GM23338 (cell line): ENCODE results near the gene IL22. TPM values are rescaled to one million over a fixed set of nuclear protein-coding genes. Genes with fewer than 3 reads are reported as not detected.

Experiments
- ATAC-seq: fragments of 200-7000 bp; cut with Tn5 transposase; 3 replicates; pipeline ENCODE4 v1.9.1; 2020
- DNase-seq: peaks from one replicate; pipeline ENCODE4 v3.0.0-alpha.2; 2015; ENCODE audit warnings: low spot score
- H2AFZ ChIP-seq: fragments of 200-600 bp; sonication (generic); 2 replicates; pipeline ENCODE4 v1.8.0; 2016; ENCODE audit warnings: antibody characterized with exemption, mild to moderate bottlenecking, moderate library complexity
- H3F3A ChIP-seq: fragments of 200-600 bp; sonication (generic); replicated peaks from 2 replicates; pipeline ENCODE4 v1.8.0; 2017; ENCODE audit warnings: antibody characterized with exemption, mixed run types, low read depth
- H3K27ac ChIP-seq: fragments of 200-600 bp; sonication (generic); 2 replicates; pipeline ENCODE4 v1.6.1; 2016; ENCODE audit warnings: low read depth
- H3K27me3 ChIP-seq: fragments of 200-600 bp; sonication (generic); 2 replicates; pipeline ENCODE4 v1.8.0; 2016; ENCODE audit warnings: mild to moderate bottlenecking, mixed run types, moderate library complexity; ENCODE audit not compliant: insufficient read depth
- H3K36me3 ChIP-seq: fragments of 200-600 bp; sonication (generic); 2 replicates; pipeline ENCODE4 v1.8.0; 2016; ENCODE audit warnings: mild to moderate bottlenecking; ENCODE audit not compliant: insufficient read depth
- H3K4me1 ChIP-seq: fragments of 200-600 bp; sonication (generic); 2 replicates; pipeline ENCODE4 v1.8.0; 2016; ENCODE audit warnings: mild to moderate bottlenecking, moderate library complexity; ENCODE audit not compliant: insufficient read depth
- H3K4me2 ChIP-seq: fragments of 200-600 bp; sonication (generic); 2 replicates; pipeline ENCODE4 v1.7.1; 2017; ENCODE audit warnings: mixed run types
- H3K4me3 ChIP-seq: fragments of 200-600 bp; sonication (generic); 2 replicates; pipeline ENCODE4 v1.6.1; 2016; ENCODE audit warnings: mixed run types
- H3K79me2 ChIP-seq: fragments of 200-600 bp; sonication (generic); replicated peaks from 2 replicates; pipeline ENCODE4 v1.8.0; 2017; ENCODE audit warnings: mild to moderate bottlenecking; ENCODE audit not compliant: insufficient read depth
- H3K9me2 ChIP-seq: fragments of 200-600 bp; sonication (generic); 2 replicates; pipeline ENCODE4 v1.8.0; 2017; ENCODE audit not compliant: insufficient read depth
- H4K20me1 ChIP-seq: fragments of 200-600 bp; sonication (generic); replicated peaks from 2 replicates; pipeline ENCODE4 v1.8.0; 2017; ENCODE audit warnings: mild to moderate bottlenecking; ENCODE audit not compliant: insufficient read depth
- H3K27ac Mint-ChIP-seq: 2 replicates; pipeline ENCODE4 v1.8.0; 2020; ENCODE audit warnings: inconsistent platforms, mild to moderate bottlenecking, moderate library complexity, mixed read lengths
- H3K27me3 Mint-ChIP-seq: 3 replicates; pipeline ENCODE4 v1.8.0; 2022; ENCODE audit warnings: low read depth, mild to moderate bottlenecking, moderate library complexity, mixed read lengths, inconsistent platforms; ENCODE audit not compliant: insufficient read depth, poor library complexity
- H3K36me3 Mint-ChIP-seq: 3 replicates; pipeline ENCODE4 v1.8.0; 2021; ENCODE audit warnings: low read depth, mild to moderate bottlenecking, inconsistent platforms, moderate library complexity, mixed read lengths
- H3K4me1 Mint-ChIP-seq: 3 replicates; pipeline ENCODE4 v1.8.0; 2020; ENCODE audit warnings: mild to moderate bottlenecking, inconsistent platforms, mixed read lengths
- H3K4me3 Mint-ChIP-seq: 3 replicates; pipeline ENCODE4 v1.8.0; 2021; ENCODE audit warnings: moderate library complexity, mild to moderate bottlenecking, inconsistent platforms, mixed read lengths
- H3K9me3 Mint-ChIP-seq: 3 replicates; pipeline ENCODE4 v1.8.0; 2020; ENCODE audit warnings: moderate library complexity, mild to moderate bottlenecking, inconsistent platforms, mixed read lengths
- CREB1 ChIP-seq: fragments of 250-450 bp; sonication (Bioruptor Pico); IDR thresholded peaks from 2 replicates; pipeline ENCODE4 v1.5.0; 2020; ENCODE audit warnings: low read depth, mild to moderate bottlenecking, moderate library complexity
- EZH2 ChIP-seq: fragments of 200-600 bp; sonication (generic); IDR thresholded peaks from one replicate; pipeline ENCODE4 v1.8.0; 2017; ENCODE audit warnings: antibody characterized with exemption, mild to moderate bottlenecking, low read depth; ENCODE audit not compliant: unreplicated experiment
- EZH2phosphoT487 ChIP-seq: fragments of 200-600 bp; sonication (generic); IDR thresholded peaks from one replicate; pipeline ENCODE4 v1.8.1; 2018; ENCODE audit warnings: antibody characterized with exemption; ENCODE audit not compliant: unreplicated experiment
- JUNB ChIP-seq: IDR thresholded peaks from one replicate; pipeline ENCODE4 v1.6.1; 2016; ENCODE audit warnings: antibody characterized with exemption; ENCODE audit not compliant: unreplicated experiment
- STAT1 ChIP-seq: IDR thresholded peaks from one replicate; pipeline ENCODE4 v1.6.1; 2016; ENCODE audit warnings: antibody characterized with exemption; ENCODE audit not compliant: unreplicated experiment
- ZNF331 ChIP-seq: fragments of 250-450 bp; sonication (Bioruptor Pico); IDR thresholded peaks from 2 replicates; pipeline ENCODE4 v1.5.0; 2020; ENCODE audit warnings: low read depth, mild to moderate bottlenecking, moderate library complexity
- polyA plus RNA-seq: library from polyadenylated mRNA; unstranded; fragments of >200 nt; fragmentation: Nextera tagmentation; extraction: Ambion mirVana; gene quantifications from 2 replicates; pipeline ENCODE4 v1.2.1, GENCODE V29; 2016
- total RNA-seq: library from RNA; depleted of rRNA; stranded (reverse); fragments of >200 nt; shearing (Covaris generic); gene quantifications from 2 replicates; pipeline ENCODE4 v1.2.3, GENCODE V29; 2014
- TF ChIP-seq, protein P1 (sequence below): IDR thresholded peaks from one replicate; pipeline ENCODE4 v1.6.1; 2018; ENCODE audit warnings: antibody characterized with exemption; ENCODE audit not compliant: unreplicated experiment
- TF ChIP-seq, protein P2 (sequence below): fragments of 250-450 bp; sonication (Bioruptor Pico); IDR thresholded peaks from 2 replicates; pipeline ENCODE4 v1.5.0; 2020; ENCODE audit warnings: mild to moderate bottlenecking, moderate library complexity
- TF ChIP-seq, protein P3 (sequence below), 2 experiments: fragments of 200-600 bp in 1 of 2; sonication (generic) in 1 of 2; conservative IDR thresholded peaks; 2 replicates each; pipeline versions ENCODE4 v1.5.1 to v1.6.1; 2016 to 2017; ENCODE audit warnings: antibody characterized with exemption in 2 of 2, low read depth in 2 of 2, mild to moderate bottlenecking in 2 of 2, moderate library complexity in 1 of 2

Gene IL22
- total and polyA plus RNA-seq, 2 experiments from 2014 or later = not detected

DNA sequence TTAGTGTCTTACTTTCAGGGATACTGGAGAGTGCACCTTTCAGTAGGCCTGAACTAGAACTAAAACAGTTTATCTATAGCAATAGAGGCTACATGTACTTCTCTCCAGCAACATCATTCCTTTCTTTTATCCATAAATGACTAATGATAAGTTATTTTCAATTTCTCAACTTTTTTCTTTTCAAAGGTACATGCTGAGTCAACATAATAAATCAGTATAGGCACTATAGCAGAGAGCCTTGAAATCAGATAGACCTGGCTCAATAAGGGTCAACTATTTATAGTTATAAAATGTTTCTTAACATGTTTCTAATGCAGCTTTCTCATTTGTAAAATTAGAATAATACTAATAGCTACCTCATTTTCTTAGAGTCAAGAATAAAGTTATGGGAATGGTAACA is 5.6 kb downstream of the IL22 start (continued):
- TF ChIP-seq EZH2 = no peak
- TF ChIP-seq ZNF331 (CRISPR knock-in tag) = no peak
- TF ChIP-seq STAT1 = no peak
- TF ChIP-seq EZH2phosphoT487 = no peak
- TF ChIP-seq, protein P1, sequence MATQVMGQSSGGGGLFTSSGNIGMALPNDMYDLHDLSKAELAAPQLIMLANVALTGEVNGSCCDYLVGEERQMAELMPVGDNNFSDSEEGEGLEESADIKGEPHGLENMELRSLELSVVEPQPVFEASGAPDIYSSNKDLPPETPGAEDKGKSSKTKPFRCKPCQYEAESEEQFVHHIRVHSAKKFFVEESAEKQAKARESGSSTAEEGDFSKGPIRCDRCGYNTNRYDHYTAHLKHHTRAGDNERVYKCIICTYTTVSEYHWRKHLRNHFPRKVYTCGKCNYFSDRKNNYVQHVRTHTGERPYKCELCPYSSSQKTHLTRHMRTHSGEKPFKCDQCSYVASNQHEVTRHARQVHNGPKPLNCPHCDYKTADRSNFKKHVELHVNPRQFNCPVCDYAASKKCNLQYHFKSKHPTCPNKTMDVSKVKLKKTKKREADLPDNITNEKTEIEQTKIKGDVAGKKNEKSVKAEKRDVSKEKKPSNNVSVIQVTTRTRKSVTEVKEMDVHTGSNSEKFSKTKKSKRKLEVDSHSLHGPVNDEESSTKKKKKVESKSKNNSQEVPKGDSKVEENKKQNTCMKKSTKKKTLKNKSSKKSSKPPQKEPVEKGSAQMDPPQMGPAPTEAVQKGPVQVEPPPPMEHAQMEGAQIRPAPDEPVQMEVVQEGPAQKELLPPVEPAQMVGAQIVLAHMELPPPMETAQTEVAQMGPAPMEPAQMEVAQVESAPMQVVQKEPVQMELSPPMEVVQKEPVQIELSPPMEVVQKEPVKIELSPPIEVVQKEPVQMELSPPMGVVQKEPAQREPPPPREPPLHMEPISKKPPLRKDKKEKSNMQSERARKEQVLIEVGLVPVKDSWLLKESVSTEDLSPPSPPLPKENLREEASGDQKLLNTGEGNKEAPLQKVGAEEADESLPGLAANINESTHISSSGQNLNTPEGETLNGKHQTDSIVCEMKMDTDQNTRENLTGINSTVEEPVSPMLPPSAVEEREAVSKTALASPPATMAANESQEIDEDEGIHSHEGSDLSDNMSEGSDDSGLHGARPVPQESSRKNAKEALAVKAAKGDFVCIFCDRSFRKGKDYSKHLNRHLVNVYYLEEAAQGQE = no peak
- TF ChIP-seq JUNB = no peak

DNA sequence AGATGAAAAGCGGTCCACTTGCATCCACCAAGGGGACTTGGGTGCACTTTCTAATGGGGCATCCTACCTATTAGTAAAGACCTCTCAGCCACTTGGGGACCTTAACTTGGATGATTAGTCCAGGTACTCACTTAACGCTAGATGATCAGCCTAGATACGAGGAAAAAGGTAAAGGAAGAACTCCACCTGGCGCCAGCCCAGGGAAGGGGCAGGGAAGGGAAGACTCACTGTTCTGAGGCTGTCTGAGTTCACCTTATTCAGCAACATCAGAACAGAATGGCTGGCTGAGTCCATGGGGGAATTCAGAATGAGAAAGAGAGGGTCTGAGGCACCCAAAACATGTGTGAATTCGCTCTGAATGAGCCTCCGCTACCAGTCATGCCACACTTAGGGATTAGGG is 7.1 kb downstream of the IL22 start:
- Mint-ChIP-seq H3K27me3 (no peaks in the 10 kb centered on the region), H3K4me3 (no peak overlapping the region), H3K4me1 (peaks cover 4% of the 10 kb centered on the region; the same call in 1 of the 3 replicates), H3K36me3 (peaks cover 5% of the 10 kb centered on the region; the same call in 2 of the 3 replicates), H3K27ac (no peak overlapping the region), H3K9me3 (peaks cover 16% of the 10 kb centered on the region)
- DNase-seq (no peak), ATAC-seq (peak; percentile 55)
- Histone ChIP-seq H3F3A (no peaks in the 10 kb centered on the region), H3K4me3 (no peak overlapping the region), H3K4me2 (no peak overlapping the region), H3K36me3 (no peaks in the 10 kb centered on the region), H3K79me2 (no peaks in the 10 kb centered on the region), H2AFZ (no peak overlapping the region; the same call in 1 of the 2 replicates), H3K27me3 (no peaks in the 10 kb centered on the region), H4K20me1 (no peaks in the 10 kb centered on the region), H3K9me2 (peaks cover 13% of the 10 kb centered on the region; the same call in 1 of the 2 replicates), H3K27ac (no peak overlapping the region), H3K4me1 (no peaks in the 10 kb centered on the region)
- TF ChIP-seq, protein P2, sequence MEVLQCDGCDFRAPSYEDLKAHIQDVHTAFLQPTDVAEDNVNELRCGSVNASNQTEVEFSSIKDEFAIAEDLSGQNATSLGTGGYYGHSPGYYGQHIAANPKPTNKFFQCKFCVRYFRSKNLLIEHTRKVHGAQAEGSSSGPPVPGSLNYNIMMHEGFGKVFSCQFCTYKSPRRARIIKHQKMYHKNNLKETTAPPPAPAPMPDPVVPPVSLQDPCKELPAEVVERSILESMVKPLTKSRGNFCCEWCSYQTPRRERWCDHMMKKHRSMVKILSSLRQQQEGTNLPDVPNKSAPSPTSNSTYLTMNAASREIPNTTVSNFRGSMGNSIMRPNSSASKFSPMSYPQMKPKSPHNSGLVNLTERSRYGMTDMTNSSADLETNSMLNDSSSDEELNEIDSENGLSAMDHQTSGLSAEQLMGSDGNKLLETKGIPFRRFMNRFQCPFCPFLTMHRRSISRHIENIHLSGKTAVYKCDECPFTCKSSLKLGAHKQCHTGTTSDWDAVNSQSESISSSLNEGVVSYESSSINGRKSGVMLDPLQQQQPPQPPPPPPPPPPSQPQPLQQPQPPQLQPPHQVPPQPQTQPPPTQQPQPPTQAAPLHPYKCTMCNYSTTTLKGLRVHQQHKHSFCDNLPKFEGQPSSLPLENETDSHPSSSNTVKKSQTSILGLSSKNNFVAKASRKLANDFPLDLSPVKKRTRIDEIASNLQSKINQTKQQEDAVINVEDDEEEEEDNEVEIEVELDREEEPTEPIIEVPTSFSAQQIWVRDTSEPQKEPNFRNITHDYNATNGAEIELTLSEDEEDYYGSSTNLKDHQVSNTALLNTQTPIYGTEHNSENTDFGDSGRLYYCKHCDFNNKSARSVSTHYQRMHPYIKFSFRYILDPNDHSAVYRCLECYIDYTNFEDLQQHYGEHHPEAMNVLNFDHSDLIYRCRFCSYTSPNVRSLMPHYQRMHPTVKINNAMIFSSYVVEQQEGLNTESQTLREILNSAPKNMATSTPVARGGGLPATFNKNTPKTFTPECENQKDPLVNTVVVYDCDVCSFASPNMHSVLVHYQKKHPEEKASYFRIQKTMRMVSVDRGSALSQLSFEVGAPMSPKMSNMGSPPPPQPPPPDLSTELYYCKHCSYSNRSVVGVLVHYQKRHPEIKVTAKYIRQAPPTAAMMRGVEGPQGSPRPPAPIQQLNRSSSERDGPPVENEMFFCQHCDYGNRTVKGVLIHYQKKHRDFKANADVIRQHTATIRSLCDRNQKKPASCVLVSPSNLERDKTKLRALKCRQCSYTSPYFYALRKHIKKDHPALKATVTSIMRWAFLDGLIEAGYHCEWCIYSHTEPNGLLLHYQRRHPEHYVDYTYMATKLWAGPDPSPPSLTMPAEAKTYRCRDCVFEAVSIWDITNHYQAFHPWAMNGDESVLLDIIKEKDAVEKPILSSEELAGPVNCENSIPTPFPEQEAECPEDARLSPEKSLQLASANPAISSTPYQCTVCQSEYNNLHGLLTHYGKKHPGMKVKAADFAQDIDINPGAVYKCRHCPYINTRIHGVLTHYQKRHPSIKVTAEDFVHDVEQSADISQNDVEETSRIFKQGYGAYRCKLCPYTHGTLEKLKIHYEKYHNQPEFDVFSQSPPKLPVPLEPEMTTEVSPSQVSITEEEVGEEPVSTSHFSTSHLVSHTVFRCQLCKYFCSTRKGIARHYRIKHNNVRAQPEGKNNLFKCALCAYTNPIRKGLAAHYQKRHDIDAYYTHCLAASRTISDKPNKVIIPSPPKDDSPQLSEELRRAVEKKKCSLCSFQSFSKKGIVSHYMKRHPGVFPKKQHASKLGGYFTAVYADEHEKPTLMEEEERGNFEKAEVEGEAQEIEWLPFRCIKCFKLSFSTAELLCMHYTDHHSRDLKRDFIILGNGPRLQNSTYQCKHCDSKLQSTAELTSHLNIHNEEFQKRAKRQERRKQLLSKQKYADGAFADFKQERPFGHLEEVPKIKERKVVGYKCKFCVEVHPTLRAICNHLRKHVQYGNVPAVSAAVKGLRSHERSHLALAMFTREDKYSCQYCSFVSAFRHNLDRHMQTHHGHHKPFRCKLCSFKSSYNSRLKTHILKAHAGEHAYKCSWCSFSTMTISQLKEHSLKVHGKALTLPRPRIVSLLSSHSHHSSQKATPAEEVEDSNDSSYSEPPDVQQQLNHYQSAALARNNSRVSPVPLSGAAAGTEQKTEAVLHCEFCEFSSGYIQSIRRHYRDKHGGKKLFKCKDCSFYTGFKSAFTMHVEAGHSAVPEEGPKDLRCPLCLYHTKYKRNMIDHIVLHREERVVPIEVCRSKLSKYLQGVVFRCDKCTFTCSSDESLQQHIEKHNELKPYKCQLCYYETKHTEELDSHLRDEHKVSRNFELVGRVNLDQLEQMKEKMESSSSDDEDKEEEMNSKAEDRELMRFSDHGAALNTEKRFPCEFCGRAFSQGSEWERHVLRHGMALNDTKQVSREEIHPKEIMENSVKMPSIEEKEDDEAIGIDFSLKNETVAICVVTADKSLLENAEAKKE (CRISPR knock-in tag) = no peak
- TF ChIP-seq, protein P3, sequence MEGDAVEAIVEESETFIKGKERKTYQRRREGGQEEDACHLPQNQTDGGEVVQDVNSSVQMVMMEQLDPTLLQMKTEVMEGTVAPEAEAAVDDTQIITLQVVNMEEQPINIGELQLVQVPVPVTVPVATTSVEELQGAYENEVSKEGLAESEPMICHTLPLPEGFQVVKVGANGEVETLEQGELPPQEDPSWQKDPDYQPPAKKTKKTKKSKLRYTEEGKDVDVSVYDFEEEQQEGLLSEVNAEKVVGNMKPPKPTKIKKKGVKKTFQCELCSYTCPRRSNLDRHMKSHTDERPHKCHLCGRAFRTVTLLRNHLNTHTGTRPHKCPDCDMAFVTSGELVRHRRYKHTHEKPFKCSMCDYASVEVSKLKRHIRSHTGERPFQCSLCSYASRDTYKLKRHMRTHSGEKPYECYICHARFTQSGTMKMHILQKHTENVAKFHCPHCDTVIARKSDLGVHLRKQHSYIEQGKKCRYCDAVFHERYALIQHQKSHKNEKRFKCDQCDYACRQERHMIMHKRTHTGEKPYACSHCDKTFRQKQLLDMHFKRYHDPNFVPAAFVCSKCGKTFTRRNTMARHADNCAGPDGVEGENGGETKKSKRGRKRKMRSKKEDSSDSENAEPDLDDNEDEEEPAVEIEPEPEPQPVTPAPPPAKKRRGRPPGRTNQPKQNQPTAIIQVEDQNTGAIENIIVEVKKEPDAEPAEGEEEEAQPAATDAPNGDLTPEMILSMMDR (conservative IDR thresholded peaks at IDR 0.05; ENCODE audit: low read depth in 2 of 2) = peak in 1 of 2 experiments; percentile 13; a peak in 1 of 4 replicates
- TF ChIP-seq, protein P1 = no peak
- TF ChIP-seq CREB1 (CRISPR knock-in tag) (no peak), JUNB (no peak)
